Testis (tissue), 3 donors: Measurements from ENCODE around the gene FGF6. TPM values are rescaled to one million over a fixed set of nuclear protein-coding genes. Genes with fewer than 3 reads are reported as not detected.

Experiments
- DNase-seq: peaks from one replicate; pipeline ENCODE4 v3.0.0-alpha.2; 2019
- H3K27ac ChIP-seq, 2 donors: fragments of 200-600 bp; sonication (generic); one replicate each; pipeline ENCODE4 v1.5.1; 2019
- H3K27me3 ChIP-seq: fragments of 200-600 bp; sonication (generic); one replicate; pipeline ENCODE4 v1.5.1; 2019
- H3K36me3 ChIP-seq: fragments of 200-600 bp; sonication (generic); one replicate; pipeline ENCODE4 v1.5.1; 2017; ENCODE audit warnings: low read depth; ENCODE audit errors: missing control alignments
- H3K4me1 ChIP-seq: fragments of 200-600 bp; sonication (generic); one replicate; pipeline ENCODE4 v1.5.1; 2019
- H3K4me3 ChIP-seq, 2 donors: fragments of 200-600 bp; sonication (generic); one replicate each; pipeline ENCODE4 v1.5.1; 2017 to 2019
- H3K9me3 ChIP-seq: fragments of 200-600 bp; sonication (generic); one replicate; pipeline ENCODE4 v1.5.1; 2017
- POLR2A ChIP-seq: fragments of 450-650 bp; IDR thresholded peaks from one replicate; pipeline ENCODE4 v1.6.1; 2017; ENCODE audit warnings: antibody characterized with exemption, mild to moderate bottlenecking, moderate library complexity
- WGBS, 2 donors: methylation state at CpG; one replicate each; pipeline ENCODE4 v1.1.5; 2018; 5-methylcytosine and 5-hydroxymethylcytosine counted together
- intact Hi-C: fragments of 100-400 bp; cut with DNase I; formaldehyde crosslinking; loops from one replicate; pipeline ENCODE4 v1.15.1; 2023; ENCODE audit warnings: low total_unique reads
- polyA plus RNA-seq: library from polyadenylated mRNA; stranded (reverse); fragments of 350-450 nt; fragmentation: Illumina TruSeq; extraction: RNeasy Lipid Tissue Mini Kit (QIAGEN cat#74804); gene quantifications from one replicate; pipeline ENCODE4 v1.2.3, GENCODE V29; 2014; ENCODE audit warnings: low read depth, low replicate concordance; ENCODE audit not compliant: insufficient read depth
- total RNA-seq, 2 donors: library from RNA; depleted of rRNA; stranded (reverse); fragments of >200 nt; gene quantifications; one replicate each; pipeline ENCODE4 v1.2.3, GENCODE V29; 2016
- TF ChIP-seq, protein P1 (sequence below), 3 experiments: fragments of 450-650 bp in 2 of 3; fragments of 200-600 bp in 1 of 3; sonication (generic) in 1 of 3; IDR thresholded peaks; one replicate each; pipeline ENCODE4 v1.5.1; 2016 to 2019; ENCODE audit warnings: antibody characterized with exemption in 3 of 3, mild to moderate bottlenecking in 2 of 3, moderate library complexity in 1 of 3

The FGF6 gene
- total and polyA plus RNA-seq, 3 donors from 2014 or later = not detected

DNA sequence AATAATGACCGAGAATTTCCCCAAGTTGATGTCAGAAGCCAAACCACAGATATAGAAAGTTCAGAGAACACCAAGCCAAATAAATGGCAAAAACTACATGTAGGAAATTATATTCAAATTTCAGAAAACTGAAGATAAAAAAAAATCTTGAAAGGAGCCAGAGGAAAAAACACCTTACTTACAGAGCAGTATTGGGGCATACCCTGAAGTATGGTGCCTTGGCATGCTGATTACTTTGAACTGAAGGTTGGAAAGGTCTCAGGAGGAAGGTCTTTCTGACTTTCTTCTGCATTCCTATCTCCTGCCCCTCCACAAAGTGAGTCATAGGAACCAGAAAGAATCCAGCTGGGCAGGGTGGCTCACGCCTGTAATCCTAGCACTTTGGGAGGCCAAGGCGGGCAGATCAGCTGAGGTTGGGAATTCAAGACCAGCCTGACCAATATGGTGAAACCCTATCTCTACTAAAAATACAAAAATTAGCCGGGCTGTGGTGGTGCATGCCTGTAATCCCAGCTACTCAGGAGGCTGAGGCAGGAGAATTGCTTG, 8.8 kb upstream of the FGF6 start:
- Histone ChIP-seq H3K9me3 (no peaks in the 10 kb centered on the region), H3K27ac (no peak overlapping the region), H3K4me3 (no peak overlapping the region), H3K36me3 (no peaks in the 10 kb centered on the region), H3K27me3 (no peaks in the 10 kb centered on the region), H3K4me1 (no peaks in the 10 kb centered on the region)
- 88 to 90% methylated on average over 4 of the region's 4 CpGs for WGBS, 2 donors
- no peak for DNase-seq
- intact Hi-C loops = no loop called here
- TF ChIP-seq, protein P1, sequence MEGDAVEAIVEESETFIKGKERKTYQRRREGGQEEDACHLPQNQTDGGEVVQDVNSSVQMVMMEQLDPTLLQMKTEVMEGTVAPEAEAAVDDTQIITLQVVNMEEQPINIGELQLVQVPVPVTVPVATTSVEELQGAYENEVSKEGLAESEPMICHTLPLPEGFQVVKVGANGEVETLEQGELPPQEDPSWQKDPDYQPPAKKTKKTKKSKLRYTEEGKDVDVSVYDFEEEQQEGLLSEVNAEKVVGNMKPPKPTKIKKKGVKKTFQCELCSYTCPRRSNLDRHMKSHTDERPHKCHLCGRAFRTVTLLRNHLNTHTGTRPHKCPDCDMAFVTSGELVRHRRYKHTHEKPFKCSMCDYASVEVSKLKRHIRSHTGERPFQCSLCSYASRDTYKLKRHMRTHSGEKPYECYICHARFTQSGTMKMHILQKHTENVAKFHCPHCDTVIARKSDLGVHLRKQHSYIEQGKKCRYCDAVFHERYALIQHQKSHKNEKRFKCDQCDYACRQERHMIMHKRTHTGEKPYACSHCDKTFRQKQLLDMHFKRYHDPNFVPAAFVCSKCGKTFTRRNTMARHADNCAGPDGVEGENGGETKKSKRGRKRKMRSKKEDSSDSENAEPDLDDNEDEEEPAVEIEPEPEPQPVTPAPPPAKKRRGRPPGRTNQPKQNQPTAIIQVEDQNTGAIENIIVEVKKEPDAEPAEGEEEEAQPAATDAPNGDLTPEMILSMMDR (IDR thresholded peaks at IDR 0.05) = no peak
- TF ChIP-seq POLR2A = no peak

DNA sequence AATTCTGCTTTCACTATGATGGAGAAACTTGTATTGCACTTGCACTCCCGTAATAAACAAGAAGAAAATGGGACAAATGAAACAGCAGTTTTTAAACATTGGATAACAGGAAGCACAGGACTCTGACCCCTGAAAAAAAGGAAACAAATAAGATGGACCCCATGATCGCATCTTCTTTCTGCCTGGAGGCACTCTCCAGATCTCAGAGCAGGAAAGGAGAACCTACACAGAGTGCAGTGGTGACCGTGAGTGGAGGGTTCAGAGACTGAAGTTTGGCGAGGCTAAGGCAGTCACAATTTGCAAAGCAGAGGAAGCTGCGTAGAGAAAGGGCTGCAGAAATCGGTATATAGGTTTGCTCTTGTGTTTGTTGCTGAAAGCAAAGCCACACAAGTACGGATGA, 6.1 kb upstream of the FGF6 start:
- intact Hi-C loops = no loop called here
- no peaks in the 10 kb centered on the region for H3K9me3 ChIP-seq
- no peaks in the 10 kb centered on the region for H3K27me3 ChIP-seq
- no peaks in the 10 kb centered on the region for H3K36me3 ChIP-seq
- TF ChIP-seq POLR2A = no peak
- TF ChIP-seq, protein P1 (IDR thresholded peaks at IDR 0.05) = no peak
- no peak overlapping the region for H3K27ac ChIP-seq
- DNase-seq = no peak
- H3K4me3 ChIP-seq = no peak overlapping the region
- H3K4me1 ChIP-seq = no peaks in the 10 kb centered on the region
- WGBS, 2 donors = 79 to 86% methylated on average over 7 of the region's 7 CpGs

DNA sequence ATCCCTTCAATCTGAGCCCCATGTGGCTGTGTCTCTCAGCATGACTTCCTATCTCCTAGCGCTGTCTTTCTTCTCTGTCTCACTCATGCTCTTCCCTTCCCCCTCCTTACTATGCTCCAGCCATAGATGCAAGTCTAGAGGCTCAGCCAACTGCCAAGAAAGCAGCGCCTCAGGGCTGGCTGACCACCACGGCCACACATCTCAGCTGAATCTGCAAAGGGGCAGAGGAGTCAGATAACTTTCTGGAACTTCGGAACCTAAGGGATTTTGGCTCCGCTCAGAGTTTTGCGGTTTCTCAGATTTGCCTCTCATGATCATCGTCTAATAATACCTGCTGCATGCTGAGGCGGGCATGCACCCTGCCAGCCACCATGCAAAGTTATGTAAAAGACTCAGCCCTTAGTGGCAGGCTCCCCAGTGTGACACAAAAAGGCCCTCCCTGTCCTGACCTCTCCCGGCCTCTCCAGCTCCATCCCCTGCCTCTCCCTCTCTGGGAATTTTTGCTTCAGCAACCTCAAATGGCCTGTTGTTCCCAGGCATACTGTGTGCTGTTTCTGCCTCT, 5.0 kb upstream of the FGF6 start:
- Histone ChIP-seq H3K36me3 (no peaks in the 10 kb centered on the region), H3K27ac (peak overlapping the region in 1 of 2 donors; percentile 41), H3K9me3 (no peaks in the 10 kb centered on the region), H3K27me3 (no peaks in the 10 kb centered on the region), H3K4me1 (no peaks in the 10 kb centered on the region), H3K4me3 (no peak overlapping the region)
- TF ChIP-seq, protein P1 (IDR thresholded peaks at IDR 0.05) = no peak
- TF ChIP-seq POLR2A = no peak
- WGBS, 2 donors = 44 to 54% methylated on average over 8 to 9 of the region's 9 CpGs
- DNase-seq = no peak
- intact Hi-C loops = no loop called here

DNA sequence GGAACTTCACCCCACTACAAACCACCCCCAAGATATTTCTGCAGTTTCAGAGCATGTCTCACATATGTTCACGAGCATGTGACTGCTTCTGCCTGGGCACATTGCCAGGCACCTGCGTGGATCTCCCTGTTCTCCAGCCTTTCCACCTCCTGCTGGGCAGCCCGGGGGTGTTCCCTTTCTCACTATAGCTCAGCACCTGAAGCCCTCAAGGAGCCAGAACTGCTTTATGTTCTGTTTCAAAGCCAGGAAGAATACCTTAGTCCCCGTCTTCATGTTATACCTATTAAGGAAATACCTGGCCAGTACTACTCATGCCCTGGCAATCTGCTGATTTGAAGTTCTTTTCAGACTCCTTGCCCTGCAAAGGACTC, 4.2 kb upstream of the FGF6 start:
- 65 to 69% methylated on average over 4 of the region's 4 CpGs for WGBS, 2 donors
- Histone ChIP-seq H3K27me3 (no peaks in the 10 kb centered on the region), H3K4me1 (no peaks in the 10 kb centered on the region), H3K4me3 (no peak overlapping the region), H3K36me3 (no peaks in the 10 kb centered on the region), H3K9me3 (no peaks in the 10 kb centered on the region), H3K27ac (peak overlapping the region in 1 of 2 donors; percentile 41)
- intact Hi-C loops = no loop called here
- TF ChIP-seq, protein P1 (IDR thresholded peaks at IDR 0.05) = no peak
- TF ChIP-seq POLR2A = no peak
- no peak for DNase-seq
